ENCODE measurements around the gene ADGRB3.

DNA sequence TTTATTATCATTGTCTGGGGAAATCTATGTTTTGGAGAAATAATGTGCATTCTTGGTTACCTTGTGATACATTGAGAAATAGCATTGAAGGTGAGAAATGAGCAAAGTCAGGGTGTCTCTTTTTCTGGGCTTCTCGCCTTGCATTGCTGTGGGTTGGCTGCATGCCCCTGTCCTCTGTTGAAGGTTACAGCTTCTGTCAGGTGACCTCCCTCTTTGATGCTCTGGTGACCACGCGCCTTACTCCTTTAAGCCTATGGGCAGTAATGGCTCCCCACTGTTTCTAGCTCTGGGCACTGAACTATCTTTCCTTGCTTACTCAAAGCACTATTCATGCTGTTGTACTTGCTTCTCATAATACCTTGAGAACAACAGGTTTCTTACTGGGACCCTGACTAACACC, 14.6 kb downstream of the ADGRB3 start:
- TF ChIP-seq CTCF (IDR thresholded peaks at IDR 0.05) (no peak), POLR2A (IDR thresholded peaks at IDR 0.05) (no peak)
